HG03575 (cell line): Measurements from ENCODE around the gene SPRR2D.
"Not testable (repeated sequence)": the region's sequence is repeated elsewhere in the genome, so short reads cannot be mapped to it uniquely, and the experiment has no call there.

ENCODE experiments used
- ATAC-seq: cut with Tn5 transposase; IDR thresholded peaks from one replicate; pipeline ENCODE4 v1.9.1; 2021; ENCODE audit not compliant: unreplicated experiment, insufficient number of reproducible peaks, low FRiP score; ENCODE audit errors: extremely low read depth

SPRR2D gene

GRCh38 chr1:153023109-153023508 is 17.8 kb downstream of the SPRR2D start:
- no peak for ATAC-seq

GRCh38 chr1:153022340-153022739 is 18.6 kb downstream of the SPRR2D start:
- not testable (repeated sequence) for ATAC-seq

- not testable (repeated sequence) for ATAC-seq
Observed at GRCh38 chr1:153021829-153022228, 19.1 kb downstream of the SPRR2D start.

GRCh38 chr1:153011235-153011758 is 29.6 kb downstream of the SPRR2D start:
- ATAC-seq = not testable (repeated sequence)

- ATAC-seq = no peak
Observed at GRCh38 chr1:153001382-153001781, 39.5 kb downstream of the SPRR2D start, which contains the start of gene SPRR3. Gene SPRR3 (plus strand): TSS chr1:153001749. CDS start chr1:153003021, 1,272 bp downstream.

- ATAC-seq = no peak
Observed at GRCh38 chr1:153000294-153000693, 40.6 kb downstream of the SPRR2D start.

GRCh38 chr1:152999818-153000217 is 41.1 kb downstream of the SPRR2D start:
- no peak for ATAC-seq

GRCh38 chr1:152998476-152998875 is 42.4 kb downstream of the SPRR2D start:
- no peak for ATAC-seq

- ATAC-seq = no peak
Observed at GRCh38 chr1:152997901-152998300, 43.0 kb downstream of the SPRR2D start.

- ATAC-seq = no peak
Observed at GRCh38 chr1:152996633-152997400, 44.1 kb downstream of the SPRR2D start.

- no peak for ATAC-seq
Observed at GRCh38 chr1:152995842-152996241, 45.1 kb downstream of the SPRR2D start.

GRCh38 chr1:152993186-152993585 is 47.7 kb downstream of the SPRR2D start:
- no peak for ATAC-seq
